Measurements from ENCODE around the gene PLCE1. TPM values are rescaled to one million over a fixed set of nuclear protein-coding genes. Genes with fewer than 3 reads are reported as not detected.

PLCE1 gene
- total and polyA plus RNA-seq, 2 of the 8 experiments (the other 6 are each of a cell fraction or from before 2014, with no cell fraction given) = 0.05 to 0.06 TPM

DNA sequence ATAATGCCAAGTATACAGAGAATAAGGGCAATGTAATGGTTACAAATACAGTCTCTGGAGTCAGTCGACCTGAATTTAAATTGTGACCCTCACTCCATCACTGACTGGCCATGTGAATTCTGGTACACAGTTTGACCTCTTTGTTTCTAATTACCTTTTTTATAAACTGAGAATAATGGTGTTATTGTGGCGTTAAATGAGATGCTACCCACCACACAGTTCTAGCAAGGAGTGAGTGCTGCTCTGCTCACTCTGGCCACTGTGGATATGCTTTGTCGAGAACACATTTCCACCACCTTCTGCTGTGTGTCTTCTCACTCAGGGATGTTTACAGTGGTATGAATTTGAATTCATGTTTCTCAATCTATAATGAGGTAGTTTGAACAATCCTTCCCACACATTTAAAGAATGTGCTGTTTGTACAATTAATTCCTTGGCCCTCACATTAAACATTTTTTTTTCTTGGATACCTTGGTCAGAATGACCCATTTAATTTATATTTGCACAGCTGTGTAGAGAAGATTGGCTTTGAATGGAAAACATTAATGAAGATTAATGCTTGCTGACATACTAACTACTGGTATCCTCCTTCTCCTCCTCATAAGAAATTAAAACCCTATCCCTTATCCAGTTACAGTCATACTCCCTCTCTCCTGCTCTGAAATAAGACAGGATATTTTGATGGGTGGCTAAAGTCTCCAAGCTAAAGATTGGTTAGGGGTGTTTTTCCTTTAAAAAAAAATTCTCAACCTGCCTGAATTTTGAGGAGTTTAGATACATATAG is 42.4 kb downstream of the PLCE1 start:
- no peak overlapping the region for H3K27ac ChIP-seq (ENCODE audit: low read depth, low read length)
- H3K56ac ChIP-seq (replicated peaks; ENCODE audit: insufficient read length, low read depth, low read length) = no peak overlapping the region
- no peak overlapping the region for H3K9ac ChIP-seq (replicated peaks in 1 of 4; ENCODE audit: extremely low read depth in 1 of 4, low read depth in 3 of 4, low read length in 3 of 4)
- no peaks in the 10 kb centered on the region for H3K79me1 ChIP-seq (ENCODE audit: low read depth, low read length)
- H3K23ac ChIP-seq (ENCODE audit: insufficient read length) = no peak overlapping the region
- no peak overlapping the region for H3K14ac ChIP-seq (ENCODE audit: insufficient read length)
- H3K4me3 ChIP-seq (ENCODE audit: extremely low read depth in 1 of 4, insufficient read depth in 2 of 4, low read depth in 3 of 4, low read length in 4 of 4) = no peak overlapping the region
- no peak overlapping the region for H4K91ac ChIP-seq (replicated peaks; ENCODE audit: insufficient read length, low read length)
- H3K79me2 ChIP-seq (ENCODE audit: control insufficient read depth in 1 of 2, insufficient read depth in 2 of 2, low read length in 2 of 2) = no peaks in the 10 kb centered on the region
- no peaks in the 10 kb centered on the region for H4K20me1 ChIP-seq (replicated peaks in 1 of 2; ENCODE audit: control insufficient read depth in 1 of 2, insufficient read depth in 2 of 2, low read length in 2 of 2)
- no peak overlapping the region for H3K18ac ChIP-seq (ENCODE audit: extremely low read depth, low read length)
- H2BK20ac ChIP-seq (ENCODE audit: low read length) = no peak overlapping the region
- FAIRE-seq (no peak), DNase-seq (ENCODE audit: low read depth in 1 of 2, low spot score in 2 of 2) (no peak)
- CTCF ChIA-PET (ENCODE audit: partially characterized antibody) = interaction anchor here (1.3 kb wide), 1 partner anchor 20 kb away, joined by 3 read pairs; no protein-coding TSS in a partner anchor
- H2AFZ ChIP-seq (ENCODE audit: low read length) = no peak overlapping the region
- no peak overlapping the region for H2BK15ac ChIP-seq (ENCODE audit: low read length)
- WGBS, 2 experiments (ENCODE audit: extremely low coverage in 1 of 2, insufficient coverage in 1 of 2, insufficient read length in 1 of 2, insufficient replicate concordance in 2 of 2, low coverage in 1 of 2, low lambda C conversion rate in 2 of 2, missing lambda C conversion rate in 1 of 2) = 88% methylated on average over 3 of the region's 3 CpGs; no CpG with 5 or more reads in 1 of the 2 experiments
- no peak overlapping the region for H4K8ac ChIP-seq (ENCODE audit: extremely low read depth, insufficient read depth, low read length)
- no peaks in the 10 kb centered on the region for H3K23me2 ChIP-seq (ENCODE audit: low read depth, low read length)
- no peak overlapping the region for H2BK5ac ChIP-seq (ENCODE audit: low read depth, low read length)
- POLR2A ChIA-PET (ENCODE audit: partially characterized antibody) = no interaction called here
- H3K4me1 ChIP-seq (replicated peaks in 1 of 4; ENCODE audit: control insufficient read depth in 3 of 4, insufficient read depth in 4 of 4, low read length in 3 of 4) = peaks cover 0 to 3% (median 0%) of the 10 kb centered on the region in 4 experiments; a peak in 1 of 7 replicates
- H3K27me3 ChIP-seq (replicated peaks in 1 of 4; ENCODE audit: control insufficient read depth in 3 of 4, extremely low read depth in 1 of 4, insufficient read depth in 3 of 4, low read length in 3 of 4) = no peaks in the 10 kb centered on the region
- H3K9me3 ChIP-seq (ENCODE audit: insufficient read depth in 2 of 2, low read depth in 1 of 2, low read length in 1 of 2) = no peaks in the 10 kb centered on the region; a peak in 1 of 4 replicates
- H4K5ac ChIP-seq (ENCODE audit: insufficient read length, low read depth, low read length) = no peak overlapping the region
- no peak overlapping the region for H3K4ac ChIP-seq (replicated peaks; ENCODE audit: insufficient read length, low read depth, low read length)
- H2BK120ac ChIP-seq (replicated peaks; ENCODE audit: low read depth, low read length) = no peak overlapping the region
- H3K36me3 ChIP-seq (ENCODE audit: control insufficient read depth in 2 of 4, insufficient read depth in 4 of 4, low read length in 3 of 4) = no peaks in the 10 kb centered on the region
- H2BK12ac ChIP-seq (ENCODE audit: low read depth, low read length) = no peak overlapping the region
- TF ChIP-seq ASH2L (IDR thresholded peaks at IDR 0.05; ENCODE audit: low read length) = no peak
- no peak for TF ChIP-seq CREB1 (IDR thresholded peaks at IDR 0.05)
- no peak for TF ChIP-seq POLR2A (IDR thresholded peaks at IDR 0.05; ENCODE audit: control extremely low read depth in 1 of 2, low read depth in 2 of 2, low read length in 2 of 2)
- TF ChIP-seq, protein P1, sequence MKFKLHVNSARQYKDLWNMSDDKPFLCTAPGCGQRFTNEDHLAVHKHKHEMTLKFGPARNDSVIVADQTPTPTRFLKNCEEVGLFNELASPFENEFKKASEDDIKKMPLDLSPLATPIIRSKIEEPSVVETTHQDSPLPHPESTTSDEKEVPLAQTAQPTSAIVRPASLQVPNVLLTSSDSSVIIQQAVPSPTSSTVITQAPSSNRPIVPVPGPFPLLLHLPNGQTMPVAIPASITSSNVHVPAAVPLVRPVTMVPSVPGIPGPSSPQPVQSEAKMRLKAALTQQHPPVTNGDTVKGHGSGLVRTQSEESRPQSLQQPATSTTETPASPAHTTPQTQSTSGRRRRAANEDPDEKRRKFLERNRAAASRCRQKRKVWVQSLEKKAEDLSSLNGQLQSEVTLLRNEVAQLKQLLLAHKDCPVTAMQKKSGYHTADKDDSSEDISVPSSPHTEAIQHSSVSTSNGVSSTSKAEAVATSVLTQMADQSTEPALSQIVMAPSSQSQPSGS (IDR thresholded peaks at IDR 0.05; ENCODE audit: low read length) = no peak
- no peak for TF ChIP-seq RXRA (IDR thresholded peaks at IDR 0.05; ENCODE audit: insufficient read depth, low read depth, low read length)
- TF ChIP-seq JUND (IDR thresholded peaks at IDR 0.05; ENCODE audit: low read length) = no peak
- TF ChIP-seq RNF2 (IDR thresholded peaks at IDR 0.05; ENCODE audit: borderline replicate concordance, low read depth, low read length, missing control alignments, poor library complexity, severe bottlenecking) = no peak
- no peak for TF ChIP-seq SIRT6 (IDR thresholded peaks at IDR 0.05; ENCODE audit: low read length)
- no peak overlapping the region for H3K4me2 ChIP-seq (ENCODE audit: insufficient read depth in 1 of 2, low read depth in 2 of 2, low read length in 2 of 2)
- H2AK5ac ChIP-seq (ENCODE audit: low read depth, low read length) = no peak overlapping the region

Measured in H1 (cell line).